HepG2 (cell line): Measurements from ENCODE around the gene PRDX2. TPM values are rescaled to one million over a fixed set of nuclear protein-coding genes. Genes with fewer than 3 reads are reported as not detected.
A peak's percentile ranks its signal among the peaks of the same experiment; 100 is the strongest.

Experiments
- CBX1 ChIP-seq: IDR thresholded peaks from one replicate; pipeline ENCODE4 v1.6.1; 2016; ENCODE audit warnings: antibody characterized with exemption, low read depth
- CCAR2 ChIP-seq: fragments of 200-400 bp; formaldehyde crosslinking; optimal IDR thresholded peaks from 2 replicates; pipeline ENCODE3; 2018; ENCODE audit warnings: low read depth, mild to moderate bottlenecking, low read length, moderate library complexity
- IKZF4 ChIP-seq: sonication (generic); formaldehyde crosslinking; IDR thresholded peaks from 2 replicates; pipeline ENCODE4 v1.5.1; 2020; ENCODE audit warnings: borderline replicate concordance, mild to moderate bottlenecking, low read depth, missing genetic modification reagents; ENCODE audit errors: not compliant biosample characterization
- KDM1A ChIP-seq: IDR thresholded peaks from 2 replicates; pipeline ENCODE4 v1.6.1; 2016; ENCODE audit warnings: missing compliant biosample characterization
- MAFK ChIP-seq, 2 experiments: IDR thresholded peaks in 1 of 2; conservative IDR thresholded peaks in 1 of 2; 2 replicates each; pipeline ENCODE4 v1.6.1; 2011; ENCODE audit warnings: improper control_type of control experiment in 2 of 2, low read length in 2 of 2
- RERE ChIP-seq: IDR thresholded peaks from 2 replicates; pipeline ENCODE4 v1.6.1; 2016; ENCODE audit warnings: low read depth, missing genetic modification reagents, missing compliant biosample characterization
- SMC3 ChIP-seq: IDR thresholded peaks from 2 replicates; pipeline ENCODE4 v1.6.1; 2011; ENCODE audit warnings: low read length, improper control_type of control experiment
- SOX6 ChIP-seq, 2 experiments: fragments of 450-650 bp in 1 of 2; sonication (generic) in 1 of 2; formaldehyde crosslinking in 1 of 2; IDR thresholded peaks; 2 replicates each; pipeline versions ENCODE4 v1.4.0 to v1.6.1; 2017 to 2020; ENCODE audit warnings: antibody characterized with exemption in 1 of 2, mild to moderate bottlenecking in 1 of 2, missing genetic modification reagents in 1 of 2
- THAP11 ChIP-seq: IDR thresholded peaks from 2 replicates; pipeline ENCODE4 v1.6.1; 2016; ENCODE audit warnings: missing biosample characterization, missing genetic modification reagents
- THRA ChIP-seq: sonication (generic); formaldehyde crosslinking; IDR thresholded peaks from 2 replicates; pipeline ENCODE4 v1.4.0; 2020; ENCODE audit warnings: missing genetic modification reagents, borderline replicate concordance
- TOPORS ChIP-seq: sonication (generic); formaldehyde crosslinking; IDR thresholded peaks from 2 replicates; pipeline ENCODE4 v1.8.0; 2023; ENCODE audit warnings: mild to moderate bottlenecking, missing genetic modification reagents
- ZBTB7A ChIP-seq: sonication (generic); formaldehyde crosslinking; IDR thresholded peaks from 2 replicates; pipeline ENCODE4 v1.8.0; 2022; ENCODE audit warnings: mild to moderate bottlenecking, missing genetic modification reagents
- ZMAT3 ChIP-seq: sonication (generic); formaldehyde crosslinking; conservative IDR thresholded peaks from 2 replicates; pipeline ENCODE4 v1.7.0; 2021; ENCODE audit warnings: missing genetic modification reagents
- ZMYM3 ChIP-seq: sonication (generic); formaldehyde crosslinking; IDR thresholded peaks from 2 replicates; pipeline ENCODE4 v1.5.1; 2020; ENCODE audit warnings: mild to moderate bottlenecking, missing genetic modification reagents
- ZNF280B ChIP-seq: sonication (generic); formaldehyde crosslinking; IDR thresholded peaks from 2 replicates; pipeline ENCODE4 v1.5.0; 2020; ENCODE audit warnings: missing genetic modification reagents, mild to moderate bottlenecking, borderline replicate concordance
- ZNF331 ChIP-seq: sonication (generic); formaldehyde crosslinking; IDR thresholded peaks from 2 replicates; pipeline ENCODE4 v1.4.0; 2020; ENCODE audit warnings: missing genetic modification reagents
- ZNF335 ChIP-seq: sonication (generic); formaldehyde crosslinking; IDR thresholded peaks from 2 replicates; pipeline ENCODE4 v1.4.0; 2020; ENCODE audit warnings: missing genetic modification reagents
- ZNF713 ChIP-seq: sonication (generic); formaldehyde crosslinking; IDR thresholded peaks from 2 replicates; pipeline ENCODE4 v1.4.0; 2020; ENCODE audit warnings: mild to moderate bottlenecking, missing genetic modification reagents
- ZNF780A ChIP-seq: sonication (generic); formaldehyde crosslinking; IDR thresholded peaks from 2 replicates; pipeline ENCODE4 v1.8.0; 2022; ENCODE audit warnings: mild to moderate bottlenecking, missing genetic modification reagents, moderate library complexity
- ZZZ3 ChIP-seq: sonication (generic); formaldehyde crosslinking; IDR thresholded peaks from 2 replicates; pipeline ENCODE4 v1.4.0; 2020; ENCODE audit warnings: missing genetic modification reagents, mild to moderate bottlenecking, borderline replicate concordance
- polyA plus RNA-seq, 8 experiments: library from polyadenylated mRNA; depleted of rRNA in 3 of 8; stranded (reverse) in 7 of 8; unstranded in 1 of 8; fragments of >200 nt; fragmentation: Illumina TruSeq in 4 of 8; extraction: Trizol in 4 of 8; gene quantifications; 2 replicates each; pipeline versions ENCODE4 v1.2.1 to v1.2.3, GENCODE V29; 2011 to 2016; ENCODE audit warnings: low read depth in 4 of 8, missing spikeins in 1 of 8, mixed read lengths in 1 of 8; ENCODE audit not compliant: insufficient read depth in 1 of 8
- total RNA-seq, 5 experiments: library from RNA; depleted of rRNA; stranded (reverse); fragments of >200 nt; fragmentation: Illumina TruSeq; extraction: Trizol; gene quantifications; 2 replicates each; pipeline ENCODE4 v1.2.3, GENCODE V29; 2016; ENCODE audit warnings: low read depth in 1 of 5

Gene PRDX2
- total and polyA plus RNA-seq, 2 of the 13 experiments (the other 11 are each of a cell fraction or from before 2014, with no cell fraction given), result 218 to 381 TPM

GRCh38 chr19:12825254-12826131 is 23.9 kb upstream of the PRDX2 start (continued):
- TF ChIP-seq IKZF4 (CRISPR knock-in tag) (no peak), ZMAT3 (CRISPR knock-in tag) (no peak), ZNF780A (CRISPR knock-in tag) (no peak), SMC3 (no peak), CCAR2 (no peak), ZNF335 (CRISPR knock-in tag) (no peak), CBX1 (no peak), TOPORS (CRISPR knock-in tag) (no peak), ZZZ3 (CRISPR knock-in tag) (no peak), SOX6 (IDR thresholded peaks at IDR 0.05) (no peak), SOX6 (CRISPR knock-in tag; IDR thresholded peaks at IDR 0.05) (0 out of 2 replicates have a peak, but pooled peaks have one; percentile 18), ZMYM3 (CRISPR knock-in tag) (no peak), KDM1A (no peak), THAP11 (CRISPR knock-in tag) (0 out of 2 replicates have a peak, but pooled peaks have one; percentile 42), THRA (CRISPR knock-in tag) (0 out of 2 replicates have a peak, but pooled peaks have one; percentile 20), ZNF713 (CRISPR knock-in tag) (no peak), MAFK (conservative IDR thresholded peaks at IDR 0.05 in 1 of 2, IDR thresholded peaks at IDR 0.05 in 1 of 2; ENCODE audit: low read length in 2 of 2) (no peak), ZNF280B (CRISPR knock-in tag) (no peak), RERE (CRISPR knock-in tag) (0 out of 2 replicates have a peak, but pooled peaks have one; percentile 31), ZBTB7A (CRISPR knock-in tag) (no peak), ZNF331 (CRISPR knock-in tag) (0 out of 2 replicates have a peak, but pooled peaks have one; percentile 46)
